Measurements from ENCODE around the gene ZNF616.

The ZNF616 gene

GRCh38 chr19:52170863-52171320 lies 31.2 kb upstream of the ZNF616 start:
- no peak for TF ChIP-seq CTCF (conservative IDR thresholded peaks at IDR 0.05; ENCODE audit: low read depth, low read length)
- DNase-seq (ENCODE audit: low read depth) = no peak
- peak overlapping the region; percentile 98 for H3K4me3 ChIP-seq (ENCODE audit: low read length)

DNA sequence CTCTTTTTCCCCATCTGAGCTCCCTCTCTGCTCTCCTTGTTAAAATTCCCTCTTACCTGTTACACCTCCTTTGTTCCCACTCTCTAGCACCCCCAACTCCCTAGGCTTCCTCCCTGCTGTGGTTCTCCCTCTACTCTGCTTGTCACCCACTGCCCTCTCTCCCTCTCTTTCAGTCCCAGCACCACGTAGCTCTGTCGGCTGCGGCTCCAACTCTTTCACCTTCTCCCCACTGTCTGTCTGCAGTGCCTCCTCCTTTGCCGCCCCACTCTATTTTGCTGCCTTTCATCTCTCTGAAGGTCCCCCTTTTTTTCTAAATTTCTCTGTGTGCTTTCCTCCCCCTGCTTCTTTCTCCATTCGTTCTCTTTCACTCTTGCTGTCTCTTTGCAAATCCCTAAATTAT lies 30.6 kb upstream of the ZNF616 start:
- no peak for TF ChIP-seq CTCF (conservative IDR thresholded peaks at IDR 0.05; ENCODE audit: low read depth, low read length)
- no peak for DNase-seq (ENCODE audit: low read depth)
- H3K4me3 ChIP-seq (ENCODE audit: low read length) = peak overlapping the region; percentile 98

DNA sequence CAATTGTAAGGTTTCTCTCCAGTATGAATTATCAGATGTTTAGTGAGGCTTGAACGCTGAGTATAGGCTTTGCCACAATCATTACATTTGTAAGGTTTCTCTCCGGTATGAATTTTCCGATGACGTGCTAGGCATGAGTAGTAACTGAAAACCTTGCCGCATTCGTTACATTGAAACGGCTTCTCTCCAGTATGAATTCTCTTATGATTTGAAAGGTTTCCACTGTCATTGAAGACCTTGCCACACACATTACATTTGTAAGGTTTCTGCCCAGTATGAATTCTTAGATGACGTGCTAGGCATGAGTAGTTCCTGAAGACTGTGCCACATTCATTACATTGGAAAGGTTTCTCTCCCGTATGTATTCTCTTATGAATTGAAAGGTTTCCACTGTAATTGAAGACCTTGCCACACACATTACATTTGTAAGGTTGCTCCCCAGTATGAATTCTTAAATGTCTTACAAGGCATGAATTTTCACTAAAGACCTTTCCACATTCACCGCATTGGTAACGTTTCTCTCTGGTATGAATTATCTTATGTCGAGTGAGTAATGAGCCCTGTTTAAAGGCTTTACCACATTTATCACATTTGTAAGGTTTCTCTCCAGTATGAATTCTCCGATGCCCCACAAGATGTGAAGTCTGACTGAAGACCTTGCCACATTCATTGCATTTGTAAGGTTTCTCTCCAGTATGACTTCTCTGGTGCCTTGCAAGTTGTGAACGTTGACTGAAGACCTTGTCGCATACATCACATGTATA lies 16.0 kb upstream of the ZNF616 start:
- no peak overlapping the region for H3K4me3 ChIP-seq (ENCODE audit: low read length)

DNA sequence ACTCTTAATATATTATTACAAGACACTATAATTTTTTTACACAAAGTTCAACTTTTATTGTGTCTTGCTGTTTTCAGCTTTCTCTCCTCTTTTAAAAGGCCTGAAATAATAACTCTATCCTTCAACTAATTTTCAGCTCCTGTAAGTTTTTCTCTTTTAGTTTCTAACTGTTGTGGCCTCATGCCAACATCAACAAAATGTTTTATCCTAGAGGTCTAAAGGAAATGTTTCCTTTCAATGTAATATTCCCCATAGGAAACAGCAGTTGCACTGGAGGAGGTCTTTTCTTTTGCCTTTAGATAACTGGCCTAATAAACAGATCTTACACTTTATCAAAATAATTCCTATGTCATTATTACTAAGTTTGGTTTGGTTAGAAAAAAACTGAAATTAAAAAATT lies 8.5 kb upstream of the ZNF616 start:
- TF ChIP-seq CTCF (conservative IDR thresholded peaks at IDR 0.05; ENCODE audit: low read depth, low read length) = no peak
- no peak overlapping the region for H3K4me3 ChIP-seq (ENCODE audit: low read length)
- DNase-seq (ENCODE audit: low read depth) = no peak

More for the DNA sequence above, 16.0 kb upstream of the ZNF616 start:
- no peak for TF ChIP-seq CTCF (conservative IDR thresholded peaks at IDR 0.05; ENCODE audit: low read depth, low read length)
- no peak for DNase-seq (ENCODE audit: low read depth)

DNA sequence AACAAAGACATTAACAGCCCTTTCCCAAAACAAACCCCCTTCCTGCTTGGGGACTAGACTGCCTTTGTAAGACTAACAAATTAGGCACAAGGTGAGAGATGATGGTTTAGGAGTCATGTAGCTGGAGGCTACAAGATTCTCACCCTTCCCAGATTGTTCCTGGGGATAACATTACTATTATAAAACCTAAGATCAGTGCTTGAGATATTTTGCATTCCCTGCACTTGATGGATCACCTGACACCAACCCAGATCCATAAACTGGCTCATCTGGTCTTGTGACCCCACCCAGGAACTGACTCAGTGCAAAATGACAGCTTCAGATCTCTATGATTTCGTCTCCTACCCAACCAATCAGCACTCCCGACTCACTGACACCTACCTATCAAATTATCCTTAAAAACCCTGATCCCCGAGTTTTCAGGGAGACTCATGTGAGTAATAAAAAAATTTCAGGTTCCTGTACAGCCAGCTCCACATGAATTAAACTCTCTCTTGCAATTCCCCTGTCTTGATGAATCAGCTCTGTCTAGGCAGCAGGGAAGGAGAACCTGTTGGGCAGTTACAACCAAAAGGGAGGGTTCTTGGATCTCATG lies 2.4 kb upstream of the ZNF616 start:
- TF ChIP-seq CTCF (conservative IDR thresholded peaks at IDR 0.05; ENCODE audit: low read depth, low read length) = no peak
- no peak for DNase-seq (ENCODE audit: low read depth)
- no peak overlapping the region for H3K4me3 ChIP-seq (ENCODE audit: low read length)

GRCh38 chr19:52141203-52141602 lies 1.5 kb upstream of the ZNF616 start:
- H3K4me3 ChIP-seq (ENCODE audit: low read length) = no peak overlapping the region
- no peak for TF ChIP-seq CTCF (conservative IDR thresholded peaks at IDR 0.05; ENCODE audit: low read depth, low read length)

More at GRCh38 chr19:52141203-52141602, 1.5 kb upstream of the ZNF616 start:
- DNase-seq (ENCODE audit: low read depth) = no peak

All from retinal pigment epithelial cell (primary cell).